SHP77 (cell line): ENCODE results near the gene PTCH2.
A peak's percentile ranks its signal among the peaks of the same experiment; 100 is the strongest.
"Not testable (repeated sequence)": the region's sequence is repeated elsewhere in the genome, so short reads cannot be mapped to it uniquely, and the experiment has no call there.

Experiments
- DNase-seq, 2 experiments: peaks; one replicate each; lab custom pipeline; 2025; lab: John Stamatoyannopoulos, UW

PTCH2 gene

DNA sequence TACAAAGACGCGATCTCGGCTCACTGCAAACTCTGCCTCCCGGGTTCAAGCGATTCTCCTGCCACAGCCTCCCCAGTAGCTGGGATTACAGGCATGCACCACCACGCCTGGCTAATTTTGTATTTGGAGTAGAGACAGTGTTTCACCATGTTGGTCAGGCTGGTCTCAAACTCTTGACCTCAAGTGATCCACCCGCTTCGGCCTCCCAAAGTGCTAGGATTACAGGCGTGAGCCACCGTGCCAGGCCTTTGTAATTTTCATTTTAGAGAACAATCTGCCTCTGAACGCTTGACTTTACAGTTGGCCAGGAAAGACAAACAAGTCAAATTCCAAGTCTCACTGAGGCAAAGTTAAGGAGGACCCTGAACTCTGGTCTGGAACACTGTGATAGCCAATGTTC is 4.8 kb downstream of the PTCH2 start:
- DNase-seq, result not testable (repeated sequence)

DNA sequence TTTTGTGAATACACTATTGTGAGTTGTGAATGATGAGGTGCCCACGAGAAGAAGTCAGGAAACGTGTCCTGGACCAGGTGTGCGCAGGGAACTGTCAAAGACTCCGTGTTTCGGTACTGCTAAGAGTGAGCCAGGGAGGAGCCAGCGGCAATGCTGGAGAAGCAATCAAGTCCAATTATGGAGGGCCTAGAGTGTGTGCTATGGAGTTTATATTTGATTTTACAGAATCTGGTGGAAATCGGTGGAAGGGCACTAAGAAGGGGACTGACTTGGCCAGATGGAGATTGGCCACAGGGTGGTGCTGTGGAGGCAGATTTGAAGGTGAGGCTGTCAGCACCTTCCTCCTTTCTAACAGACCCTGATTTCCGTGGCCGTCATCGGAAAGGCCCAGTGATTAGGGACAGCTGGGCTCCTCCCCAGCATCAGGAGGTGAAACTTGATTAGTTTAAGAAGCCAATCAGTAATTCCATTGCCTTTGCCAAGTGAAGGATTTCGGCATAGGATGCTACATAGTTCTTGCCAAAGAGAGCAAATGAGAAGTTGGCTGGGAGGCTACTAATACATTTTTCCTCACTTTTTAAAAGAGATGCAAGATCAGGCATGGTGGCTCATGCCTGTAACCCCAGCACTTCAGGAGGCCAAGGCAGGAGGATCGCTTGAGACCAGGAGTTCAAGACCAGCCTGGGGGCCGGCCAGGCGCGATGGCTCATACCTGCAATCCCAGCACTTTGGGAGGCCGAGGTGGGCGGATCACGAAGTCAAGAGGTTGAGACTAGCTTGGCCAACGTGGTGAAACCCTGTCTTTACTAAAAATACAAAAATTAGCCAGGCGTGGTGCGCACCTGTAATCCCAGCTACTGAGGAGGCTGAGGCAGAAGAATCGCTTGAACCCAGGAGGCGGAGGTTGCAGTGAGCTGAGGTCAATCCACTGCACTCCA is 7.0 kb downstream of the PTCH2 start:
- DNase-seq, result peak; percentile 50 to 74

DNA sequence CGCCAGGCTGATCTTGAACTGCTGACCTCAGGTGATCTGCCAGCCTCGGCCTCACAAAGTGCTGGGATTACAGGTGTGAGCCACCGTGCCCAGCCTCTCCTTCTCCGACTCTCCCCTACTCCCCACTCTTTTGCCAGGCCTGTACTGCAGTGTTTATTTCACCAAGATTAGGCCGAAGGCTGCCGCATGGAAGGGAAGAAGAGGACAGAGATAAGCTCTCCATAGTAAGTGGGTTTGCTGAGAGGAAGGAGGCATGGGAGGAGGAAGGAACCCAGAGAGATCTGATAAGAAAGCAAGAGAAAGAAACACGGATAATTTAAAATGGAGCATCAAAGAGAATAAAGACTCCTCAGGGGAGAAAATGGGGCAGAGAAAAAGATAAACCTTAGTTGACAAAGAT is 8.7 kb downstream of the PTCH2 start:
- DNase-seq, result no peak

DNA sequence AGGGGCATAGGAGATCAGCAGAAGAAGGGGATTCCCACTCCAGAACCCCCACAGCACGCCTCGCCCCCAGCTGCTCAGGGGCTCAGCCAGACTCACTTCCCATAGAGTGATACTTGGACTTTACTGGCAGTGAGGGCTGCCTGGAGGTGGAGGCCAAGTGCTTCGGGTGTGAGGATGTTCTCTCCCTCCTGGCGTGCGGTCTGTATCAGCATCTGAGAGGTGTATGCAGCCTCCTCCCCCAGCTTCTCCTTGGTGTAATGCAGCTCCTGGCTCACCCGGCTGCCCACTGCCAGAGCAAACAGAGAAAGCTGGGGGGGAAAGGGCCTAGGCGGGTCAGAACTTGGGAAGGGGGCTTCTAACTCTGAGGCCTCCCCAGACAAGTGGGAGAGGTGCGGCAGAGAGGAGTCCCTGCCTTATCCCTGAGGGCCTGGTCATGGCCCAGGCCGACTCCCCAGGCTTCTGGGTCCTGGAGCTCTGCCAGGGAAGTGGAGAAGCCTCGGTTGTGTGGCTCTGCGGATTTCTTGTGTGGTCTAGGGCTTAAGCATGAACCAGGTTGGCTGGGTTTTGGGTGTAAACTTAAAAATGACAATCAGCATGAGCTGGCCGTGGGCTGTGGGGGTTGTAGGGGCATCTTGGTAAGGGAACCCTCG is 10.9 kb downstream of the PTCH2 start:
- no peak for DNase-seq

DNA sequence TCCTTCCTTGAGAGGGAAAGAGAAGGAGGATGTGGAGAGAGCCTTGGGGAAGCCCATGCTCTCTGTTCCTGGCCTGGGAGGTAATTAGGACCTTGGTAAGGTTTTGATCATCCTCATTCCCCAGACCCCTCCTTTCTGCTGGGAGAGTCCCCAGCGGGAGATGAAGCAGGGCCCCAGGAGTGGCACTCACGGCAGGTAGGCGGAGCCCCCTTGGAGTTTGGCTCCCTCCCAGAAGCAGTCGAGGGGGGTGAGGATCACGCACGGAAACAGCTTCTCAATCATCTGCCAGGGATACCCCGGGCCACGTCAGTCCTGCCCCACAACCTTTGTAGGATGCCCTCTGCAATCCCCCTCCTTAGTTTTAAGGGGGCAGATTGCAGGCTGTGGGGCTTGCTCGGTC is 11.5 kb downstream of the PTCH2 start:
- no peak for DNase-seq

DNA sequence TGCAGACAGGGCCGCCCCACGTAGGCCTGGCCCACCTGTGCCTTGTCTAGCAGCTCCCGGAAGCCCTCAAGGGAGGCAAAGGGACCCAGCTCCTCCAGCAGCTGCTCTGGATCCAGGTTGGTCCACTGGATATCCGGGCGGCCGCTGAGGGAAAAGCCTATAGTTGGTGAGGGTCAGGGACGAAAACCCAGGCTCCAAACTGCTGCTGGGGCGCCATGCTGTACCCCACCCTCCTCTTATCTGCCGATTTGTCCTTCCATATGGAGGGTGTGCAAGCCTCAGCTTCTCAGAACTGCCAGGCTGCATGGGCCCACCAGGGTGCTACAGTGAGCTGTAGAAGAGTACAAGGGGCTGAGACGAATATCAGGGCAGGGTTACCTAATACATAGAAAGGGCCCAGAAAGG is 12.2 kb downstream of the PTCH2 start:
- no peak for DNase-seq

DNA sequence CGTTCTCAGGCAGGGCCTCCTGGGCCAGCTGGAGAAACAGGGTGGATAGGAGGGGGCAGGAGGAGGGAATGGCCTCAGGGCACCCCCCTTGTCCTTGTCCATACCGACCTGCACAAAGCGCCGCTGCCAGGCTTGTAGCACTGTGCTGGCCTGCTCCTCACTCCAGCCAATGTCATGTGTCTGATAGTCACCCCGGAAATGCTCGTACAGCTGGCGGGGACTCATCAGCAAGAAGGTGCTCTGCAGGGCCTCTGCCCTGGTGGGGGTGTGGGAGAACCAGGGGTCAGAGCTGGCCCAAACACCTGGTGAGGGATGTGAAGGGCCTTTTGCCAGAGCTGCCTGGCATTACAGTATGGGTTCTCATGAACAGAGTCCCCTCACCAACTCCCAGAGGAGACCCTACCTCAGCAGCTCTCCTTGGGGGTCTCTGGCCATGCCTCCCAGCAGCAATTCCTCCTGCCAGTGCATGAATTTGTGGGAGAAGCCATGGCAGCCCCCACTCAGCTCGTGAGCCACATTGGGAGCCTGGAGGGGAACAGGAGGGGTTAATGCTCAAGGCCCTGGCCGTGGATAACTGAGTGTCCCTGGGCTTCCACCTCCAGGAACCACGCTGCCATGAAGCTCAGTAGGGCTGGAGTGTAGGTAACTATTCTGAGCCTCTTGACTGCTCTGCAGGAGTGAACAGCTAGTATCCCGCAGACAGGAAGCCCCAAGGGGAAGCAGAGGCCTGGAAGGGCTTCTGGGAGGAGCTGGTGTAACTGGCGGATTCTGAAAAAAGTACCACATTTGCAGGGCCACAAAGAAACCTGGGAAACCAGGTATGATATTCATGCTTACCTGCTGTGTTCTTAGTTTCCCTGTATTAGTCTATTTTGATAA is 13.3 kb downstream of the PTCH2 start:
- DNase-seq, result no peak

DNA sequence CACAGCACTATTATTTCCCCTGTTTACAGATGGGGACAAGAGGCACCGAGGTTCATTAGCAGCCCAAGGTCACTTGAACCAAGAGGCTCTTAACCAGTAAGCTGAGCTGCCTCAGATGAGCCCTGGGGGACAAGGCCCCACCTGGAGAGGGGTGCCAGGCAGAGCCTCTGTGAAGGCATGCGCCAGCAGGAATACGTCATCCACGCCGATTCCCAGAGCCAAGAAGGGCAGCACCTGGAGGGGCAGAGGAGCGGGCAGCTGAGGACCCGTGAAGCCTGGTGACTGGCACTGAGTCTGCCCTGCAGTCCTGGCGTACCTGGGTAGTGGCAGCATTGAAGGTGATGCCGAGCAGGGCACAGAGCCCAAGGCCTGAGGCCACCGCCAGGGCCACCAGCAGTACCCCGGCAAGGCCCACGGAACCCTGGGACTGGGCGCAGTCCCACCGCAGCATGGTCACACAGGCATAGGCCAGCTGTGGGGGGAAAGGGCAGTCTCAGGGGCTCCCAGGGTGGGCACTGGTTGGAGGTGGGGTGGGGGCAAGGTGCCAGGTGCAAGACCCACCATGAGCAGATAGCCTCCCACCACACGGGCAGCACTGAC is 14.1 kb downstream of the PTCH2 start:
- no peak for DNase-seq

DNA sequence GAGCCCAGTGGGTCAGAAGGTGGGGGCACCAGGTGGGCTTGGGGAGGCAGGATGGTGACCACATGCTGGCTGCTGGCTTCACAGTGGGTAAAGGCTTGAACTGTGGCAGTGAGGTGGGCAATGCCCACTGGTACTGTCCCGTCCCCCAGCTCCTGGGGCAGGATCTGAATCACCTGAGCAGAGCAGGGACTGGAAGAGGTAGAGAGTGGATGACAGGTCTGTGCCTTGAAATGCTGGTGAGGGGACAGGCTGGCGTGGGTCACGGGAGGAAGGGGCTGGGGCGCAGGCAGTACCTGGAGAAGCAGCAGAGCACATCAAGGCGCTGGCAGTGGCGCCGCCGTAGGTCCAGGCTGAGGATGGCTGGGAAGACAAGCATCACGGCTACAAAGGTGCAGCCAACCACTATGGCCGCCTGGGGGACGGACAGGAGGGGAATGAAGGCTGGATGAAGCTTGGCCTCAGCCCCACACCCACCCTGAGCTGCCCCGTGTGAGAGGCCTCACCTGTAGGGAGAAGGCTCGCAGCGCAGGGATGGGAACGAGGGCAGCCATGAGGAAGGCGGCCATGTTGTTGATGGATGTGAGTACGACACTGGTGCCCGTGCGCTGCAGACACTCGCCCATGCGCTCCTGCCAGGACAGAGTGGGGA is 14.9 kb downstream of the PTCH2 start:
- DNase-seq, result no peak

DNA sequence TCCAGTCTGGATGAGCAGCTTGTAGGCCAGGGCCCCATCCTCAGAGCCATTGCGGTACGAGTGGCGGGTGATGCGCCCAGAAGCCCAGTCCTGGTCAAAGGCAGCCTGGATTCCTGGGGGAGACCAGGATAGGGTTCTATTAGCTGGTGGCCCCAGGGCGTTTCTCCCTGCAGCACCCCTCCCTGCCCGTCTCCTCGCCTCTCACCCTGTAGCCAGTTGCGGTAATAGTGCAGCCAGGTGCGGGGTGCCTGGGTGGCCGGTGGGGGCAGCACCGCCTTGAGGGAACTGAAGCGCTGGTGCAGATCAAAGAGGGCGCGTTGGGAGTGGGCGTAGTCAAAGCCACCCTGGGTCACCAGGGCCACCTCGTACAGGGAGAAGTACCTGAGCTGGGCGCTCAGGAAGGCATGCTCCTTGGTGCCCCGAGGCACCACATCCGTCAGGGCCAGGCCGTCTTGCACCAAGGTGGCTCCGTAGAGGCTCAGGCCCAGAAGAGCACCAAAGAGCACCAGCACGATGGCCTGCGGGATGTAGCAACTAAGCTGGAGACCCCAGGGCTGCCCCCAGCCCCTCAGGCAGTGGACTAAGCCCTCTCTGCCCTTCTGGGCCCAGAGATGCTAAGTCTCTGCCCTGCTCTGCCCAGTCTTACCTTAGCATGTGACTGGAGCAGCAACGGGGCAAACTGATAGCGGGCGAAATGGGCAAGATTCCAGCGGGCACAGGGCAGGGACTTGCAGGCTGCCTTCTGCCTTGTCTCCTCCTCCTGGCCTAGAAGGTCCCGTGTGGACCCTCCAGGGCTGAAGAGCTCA is 15.7 kb downstream of the PTCH2 start:
- DNase-seq, result no peak

DNA sequence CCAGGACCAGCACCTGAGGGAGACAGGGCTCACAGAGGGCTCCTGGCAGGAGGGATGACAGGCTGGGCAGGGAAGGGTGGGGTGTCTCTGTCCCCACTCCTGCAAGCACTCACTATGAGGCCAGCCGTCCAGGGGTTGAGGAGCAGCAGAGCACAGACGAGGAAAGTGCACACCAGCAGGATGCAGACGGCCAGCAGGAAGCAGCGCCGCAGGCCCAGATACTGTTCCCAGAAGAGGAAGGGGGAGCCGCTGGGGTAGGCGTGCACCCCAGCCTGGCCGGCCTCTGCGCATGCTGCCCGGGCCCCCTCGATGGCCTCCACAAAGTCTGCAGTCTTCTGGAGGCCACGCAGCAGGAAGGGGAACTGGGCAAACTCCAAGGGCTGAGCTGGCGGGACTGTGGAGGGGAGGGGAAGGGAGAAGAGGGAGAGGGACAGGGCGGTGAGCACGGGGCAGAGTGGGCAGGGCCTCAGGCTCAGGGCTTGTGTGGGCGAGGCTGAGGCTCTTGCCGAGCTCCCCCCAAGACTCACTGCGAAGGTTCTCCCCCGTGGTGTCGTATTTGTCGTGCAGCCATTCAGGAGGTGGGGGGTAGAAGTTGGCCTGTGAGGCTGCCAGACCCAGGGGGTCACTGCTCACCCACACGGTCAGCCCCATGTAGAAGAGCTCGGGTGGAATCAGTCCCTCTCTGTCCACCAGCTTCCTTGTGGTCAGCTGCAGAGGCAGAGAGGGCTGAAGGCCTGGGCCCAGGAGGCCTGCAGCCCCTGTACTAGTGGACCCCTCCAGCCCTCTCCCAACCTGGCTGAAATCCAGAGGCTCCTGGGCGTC is 16.5 kb downstream of the PTCH2 start:
- no peak for DNase-seq

DNA sequence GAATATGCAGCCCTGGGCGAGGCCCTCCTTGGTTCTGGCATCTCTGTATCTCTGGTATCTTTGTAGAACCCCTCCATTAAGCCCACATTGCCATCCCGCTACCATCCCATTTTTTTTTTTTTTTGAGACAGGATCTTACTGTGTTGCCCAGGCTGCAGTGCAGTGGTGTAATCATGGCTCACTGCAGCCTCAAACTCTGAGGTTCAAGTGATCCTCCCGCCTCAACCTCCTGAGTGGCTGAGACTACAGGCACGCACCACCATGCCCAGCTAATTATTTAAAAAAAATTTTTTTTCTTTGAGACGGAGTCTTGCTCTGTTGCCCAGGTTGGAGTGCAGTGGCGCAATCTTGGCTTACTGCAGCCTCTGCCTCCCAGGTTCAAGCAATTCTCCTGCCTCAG is 18.7 kb downstream of the PTCH2 start:
- DNase-seq, result not testable (repeated sequence)

DNA sequence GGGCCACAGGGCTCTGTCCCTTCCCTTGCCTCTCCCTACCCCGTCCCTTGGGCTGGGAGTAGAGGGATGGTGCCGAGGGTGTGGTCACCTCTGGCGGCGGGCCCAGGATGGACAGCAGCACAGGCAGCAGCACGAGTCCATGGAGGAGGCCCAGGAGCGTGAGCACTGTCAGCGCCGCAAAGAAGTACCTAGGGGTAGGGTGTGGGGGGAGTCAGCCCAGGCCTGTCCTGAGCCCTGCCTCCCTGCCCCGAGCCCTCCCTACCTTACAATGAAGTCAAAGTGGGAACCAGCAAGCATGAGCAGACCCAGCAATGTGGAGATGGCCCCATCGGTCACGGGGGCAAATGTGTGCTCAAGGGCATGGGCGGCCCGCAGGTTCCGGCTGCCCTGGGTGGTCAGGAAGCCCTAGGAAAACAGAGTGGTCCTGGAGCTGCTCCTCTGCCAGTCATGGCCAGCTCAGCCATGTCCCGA is 20.0 kb downstream of the PTCH2 start:
- DNase-seq, result no peak

DNA sequence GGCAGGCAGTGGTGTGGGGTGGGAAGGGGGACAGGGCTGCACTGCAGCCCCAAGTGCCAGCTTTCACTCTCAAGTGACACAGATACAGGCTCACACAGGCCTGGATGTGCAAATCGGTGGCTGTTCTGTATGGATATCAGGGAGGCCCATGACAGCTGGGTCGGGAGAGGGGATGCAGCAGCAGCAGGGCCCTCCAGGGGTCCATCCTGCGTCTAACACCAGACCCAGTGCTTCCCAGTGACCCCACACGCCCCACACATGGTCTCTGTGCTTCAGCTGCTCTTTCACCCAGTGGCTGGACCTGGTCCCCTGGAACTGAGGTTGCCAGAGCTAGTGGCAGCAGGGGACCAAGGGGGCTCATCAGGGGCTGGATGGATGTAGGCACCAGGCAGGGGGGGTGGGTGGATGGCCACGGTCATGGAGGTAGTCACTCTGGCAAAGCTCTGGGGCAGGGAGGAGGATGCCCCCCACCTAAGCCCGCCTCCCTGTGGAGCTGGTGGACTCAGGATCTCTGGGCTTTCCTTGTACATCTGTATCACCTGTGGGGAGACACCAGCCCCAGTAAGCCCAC is 20.8 kb downstream of the PTCH2 start:
- no peak for DNase-seq

DNA sequence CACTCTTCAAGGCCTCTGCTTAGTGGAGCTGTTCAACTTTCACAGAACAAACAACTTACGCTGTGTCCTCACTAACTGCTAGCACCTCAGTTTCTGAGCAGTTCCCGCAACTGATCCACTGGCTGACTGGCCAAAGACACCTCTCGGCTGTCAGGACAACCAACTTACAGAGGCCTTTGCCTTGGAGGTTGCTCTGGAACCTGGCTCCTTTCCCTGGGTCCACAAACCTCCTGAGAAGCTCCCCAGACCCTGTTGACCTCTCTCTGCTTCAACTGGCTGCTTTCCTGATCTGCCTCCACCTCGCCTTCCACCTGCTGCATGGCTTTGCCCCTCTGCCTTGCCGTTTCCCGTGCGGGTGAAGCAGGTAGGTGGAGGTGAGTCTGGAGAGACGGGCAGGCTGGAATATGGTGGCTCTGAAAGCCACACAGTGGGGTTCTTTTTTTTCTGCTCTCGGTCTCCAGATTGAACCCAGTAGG is 21.8 kb downstream of the PTCH2 start:
- DNase-seq, result no peak

DNA sequence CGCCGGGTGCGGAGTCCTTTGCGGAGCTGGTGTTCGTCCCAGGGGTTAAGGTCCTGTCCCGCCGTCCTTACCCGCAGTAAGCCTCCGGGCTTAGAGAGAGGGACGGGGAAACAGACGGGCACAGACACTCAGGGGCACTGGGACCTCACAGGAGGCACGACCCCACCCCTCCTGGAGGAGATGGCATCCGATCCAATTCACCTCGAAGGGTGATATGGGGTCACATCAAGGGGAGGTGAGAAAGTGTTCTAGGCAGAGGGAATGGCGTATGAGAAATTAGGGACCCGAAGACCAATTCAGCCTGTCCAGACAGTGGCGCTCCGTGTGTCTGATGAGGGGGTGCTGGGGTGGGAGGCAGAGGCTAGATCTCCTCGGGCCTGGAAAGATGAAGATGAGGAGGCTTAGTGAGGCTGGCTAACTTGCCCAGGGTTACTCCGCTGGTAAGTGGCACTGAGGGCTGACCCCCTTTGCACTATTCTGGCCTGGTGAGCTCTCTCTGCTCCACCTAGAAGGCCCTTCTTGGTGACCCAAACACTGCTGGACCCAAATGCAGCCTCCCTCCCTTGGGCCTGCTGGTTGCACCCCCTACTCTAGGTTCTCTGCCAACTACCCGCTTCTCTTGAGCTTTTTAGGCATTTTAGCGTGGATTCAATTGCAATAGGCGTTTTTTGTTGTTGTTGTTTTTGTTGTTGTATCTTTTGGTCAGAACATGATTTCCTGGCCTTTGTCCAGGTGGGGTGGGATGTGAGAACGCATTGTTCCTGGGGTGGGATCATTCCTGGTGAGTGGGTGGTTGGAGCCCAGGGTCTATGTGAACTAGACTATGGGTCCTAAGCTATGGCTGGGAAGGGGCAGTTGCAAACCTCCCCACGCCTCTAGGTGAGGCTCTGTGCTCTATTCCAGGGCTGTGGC is 22.5 kb downstream of the PTCH2 start:
- DNase-seq, result no peak

DNA sequence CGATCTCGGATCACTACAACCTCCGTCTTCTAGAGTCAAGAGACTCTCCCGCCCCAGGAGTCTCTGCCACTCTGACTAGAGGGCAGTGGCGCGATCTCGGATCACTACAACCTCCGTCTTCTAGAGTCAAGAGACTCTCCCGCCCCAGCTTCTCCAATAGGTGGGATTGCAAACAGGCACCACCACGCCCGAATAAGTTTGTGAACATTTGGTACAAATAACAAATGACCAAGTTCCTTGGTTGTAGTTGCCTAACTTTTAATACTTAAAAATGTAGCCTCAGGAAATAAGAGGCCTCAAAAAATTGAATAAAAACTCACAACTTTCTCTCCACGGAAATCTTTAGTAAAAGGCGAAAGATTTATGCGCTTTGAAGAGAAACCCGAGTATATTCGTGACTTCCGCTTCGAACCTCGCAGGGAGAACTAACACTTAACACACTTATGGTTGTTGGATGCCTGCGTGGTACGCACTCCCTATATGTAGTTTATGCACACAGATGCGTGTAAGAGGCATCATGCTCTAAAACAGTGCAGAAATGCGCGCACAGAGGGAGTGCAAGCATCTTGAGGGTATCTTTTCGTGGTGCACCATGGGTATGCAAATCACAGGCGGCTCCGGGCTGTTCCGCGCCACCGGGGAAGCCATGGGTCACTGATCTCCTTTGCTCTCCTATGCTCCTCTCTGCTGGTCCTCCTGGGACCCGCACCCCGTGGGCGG is 23.3 kb downstream of the PTCH2 start:
- DNase-seq, result peak; percentile 96 to 97
